Measurements from ENCODE around the gene CHST11. TPM values are rescaled to one million over a fixed set of nuclear protein-coding genes. Genes with fewer than 3 reads are reported as not detected.

The CHST11 gene
- total RNA-seq, 1 experiment from 2014 or later, result 6.7 TPM

GRCh38 chr12:104503191-104503590 lies 46.4 kb downstream of the CHST11 start:
- Mint-ChIP-seq H3K27me3 (ENCODE audit: low read depth) (no peaks in the 10 kb centered on the region; the same call in 1 of the 2 replicates), H3K27ac (no peak overlapping the region), H3K36me3 (ENCODE audit: insufficient read depth in 1 of 3, low read depth in 3 of 3) (peaks cover 0 to 3% (median 0%) of the 10 kb centered on the region in 3 experiments; a peak in 1 of 7 replicates), H3K4me3 (no peak overlapping the region), H3K4me1 (peaks cover 52 to 70% of the 10 kb centered on the region in 2 experiments), H3K9me3 (no peaks in the 10 kb centered on the region; a peak in 2 of 5 replicates)
- TF ChIP-seq CTCF (conservative IDR thresholded peaks at IDR 0.05), result no peak
- Histone ChIP-seq H3K23me2 (ENCODE audit: insufficient read length, low read depth, low read length, poor library complexity, severe bottlenecking) (no peaks in the 10 kb centered on the region), H2BK15ac (ENCODE audit: low read depth, low read length) (no peak overlapping the region), H2BK20ac (ENCODE audit: low read depth, low read length, poor library complexity, severe bottlenecking) (no peak overlapping the region), H3K27ac (ENCODE audit: insufficient read length, low read depth, low read length) (no peak overlapping the region), H3K18ac (ENCODE audit: insufficient read length, low read depth, low read length) (no peak overlapping the region), H3K79me1 (ENCODE audit: insufficient read depth, low read depth, low read length, poor library complexity, severe bottlenecking) (no peaks in the 10 kb centered on the region), H3K4ac (ENCODE audit: low read depth, low read length) (no peak overlapping the region), H3K4me1 (ENCODE audit: insufficient read depth, low read length) (peaks cover 5% of the 10 kb centered on the region; the same call in 1 of the 2 replicates), H3K27me3 (ENCODE audit: insufficient read depth, low read length) (no peaks in the 10 kb centered on the region), H3K4me2 (ENCODE audit: insufficient read depth, insufficient read length, low read length) (no peak overlapping the region), H3K79me2 (ENCODE audit: insufficient read depth, low read length) (no peaks in the 10 kb centered on the region), H3K23ac (ENCODE audit: insufficient read length, low read depth, low read length) (no peak overlapping the region), H4K91ac (ENCODE audit: insufficient read length, low read depth, low read length) (no peak overlapping the region), H2AK5ac (ENCODE audit: insufficient read length, low read length) (no peak overlapping the region), H2BK5ac (ENCODE audit: insufficient read length, low read length) (no peak overlapping the region), H4K8ac (replicated peaks; ENCODE audit: insufficient read length, low read depth, low read length) (no peak overlapping the region), H3K56ac (ENCODE audit: insufficient read length, low read depth, low read length) (no peak overlapping the region), H2BK120ac (ENCODE audit: low read depth, low read length, poor library complexity, severe bottlenecking) (no peak overlapping the region), H3T11ph (ENCODE audit: low read length) (no peak overlapping the region), H3K9ac (ENCODE audit: extremely low read depth, insufficient read length, low read length) (no peak overlapping the region), H2AFZ (ENCODE audit: low read length) (no peak overlapping the region), H2BK12ac (ENCODE audit: insufficient read length, low read depth, low read length) (no peak overlapping the region), H4K20me1 (ENCODE audit: control insufficient read depth, insufficient read depth, insufficient read length) (no peaks in the 10 kb centered on the region), H3K14ac (ENCODE audit: insufficient read depth, low read length) (no peak overlapping the region), H3K9me3 (ENCODE audit: control insufficient read depth, low read depth, low read length) (no peaks in the 10 kb centered on the region), H4K5ac (ENCODE audit: insufficient read length, low read depth, low read length) (no peak overlapping the region)
- WGBS (ENCODE audit: extremely low coverage, insufficient read length, low lambda C conversion rate), result no CpG with 5 or more reads among the region's 4 CpGs
- no peak for DNase-seq
